ENCODE data around the gene SAP30L.
A peak's percentile ranks its signal among the peaks of the same experiment; 100 is the strongest.

SAP30L gene

GRCh38 chr5:154465169-154465568 is 19.4 kb downstream of the SAP30L start:
- DNase-seq (ENCODE audit: low read depth in 3 of 3), result no peak

GRCh38 chr5:154466147-154466546 is 20.4 kb downstream of the SAP30L start:
- no peak for DNase-seq (ENCODE audit: low read depth in 3 of 3)

GRCh38 chr5:154466671-154467070 is 20.9 kb downstream of the SAP30L start:
- DNase-seq (ENCODE audit: low read depth in 3 of 3), result no peak

- DNase-seq (ENCODE audit: low read depth in 3 of 3), result peak; percentile 57 to 76 (median 65)
These were observed 22.0 kb downstream of the SAP30L start for GRCh38 chr5:154467655-154468354.

- no peak for DNase-seq (ENCODE audit: low read depth in 3 of 3)
These were observed 24.3 kb downstream of the SAP30L start for GRCh38 chr5:154470137-154470536.

- no peak for DNase-seq (ENCODE audit: low read depth in 3 of 3)
These were observed 25.4 kb downstream of the SAP30L start for GRCh38 chr5:154470947-154471870.

- DNase-seq (ENCODE audit: low read depth in 3 of 3), result no peak
These were observed 27.2 kb downstream of the SAP30L start for GRCh38 chr5:154472871-154473580.

GRCh38 chr5:154473581-154474283 is 27.9 kb downstream of the SAP30L start:
- no peak for DNase-seq (ENCODE audit: low read depth in 3 of 3)

- DNase-seq (ENCODE audit: low read depth in 3 of 3), result no peak
These were observed 28.9 kb downstream of the SAP30L start for GRCh38 chr5:154474396-154475334.

GRCh38 chr5:154475591-154476353 is 30.0 kb downstream of the SAP30L start:
- DNase-seq (ENCODE audit: low read depth in 3 of 3), result no peak

- DNase-seq (ENCODE audit: low read depth in 3 of 3), result no peak
These were observed 30.8 kb downstream of the SAP30L start for GRCh38 chr5:154476354-154477205.

GRCh38 chr5:154477382-154478223 is 31.8 kb downstream of the SAP30L start:
- DNase-seq (ENCODE audit: low read depth in 3 of 3), result no peak

GRCh38 chr5:154478224-154478565 is 32.4 kb downstream of the SAP30L start, which contains the start of gene HAND1:
Gene HAND1 (minus strand): TSS chr5:154478227. CDS start chr5:154478008, 219 bp downstream.
- DNase-seq (ENCODE audit: low read depth in 3 of 3), result no peak

GRCh38 chr5:154478752-154479159 is 33.0 kb downstream of the SAP30L start:
- DNase-seq (ENCODE audit: low read depth in 3 of 3), result no peak

GRCh38 chr5:154479160-154479943 is 33.6 kb downstream of the SAP30L start:
- DNase-seq (ENCODE audit: low read depth in 3 of 3), result no peak

GRCh38 chr5:154479944-154480750 is 34.4 kb downstream of the SAP30L start:
- DNase-seq (ENCODE audit: low read depth in 3 of 3), result no peak
